Activated CD8-positive, alpha-beta memory T cell treated with anti-CD3 and anti-CD28 coated beads, Interleukin-2, amount 50 U/mL, for 1 hour (primary cell): ENCODE results near the gene CCS.
"Not testable (repeated sequence)": the region's sequence is repeated elsewhere in the genome, so short reads cannot be mapped to it uniquely, and the experiment has no call there.

Source experiments
- DNase-seq: peaks from one replicate; pipeline ENCODE4 v3.0.0-alpha.2; 2020; ENCODE audit errors: extremely low read depth

CCS gene

GRCh38 chr11:66591175-66591574 lies 1.8 kb upstream of the CCS start:
- no peak for DNase-seq

GRCh38 chr11:66593303-66593635 lies 284 bp downstream of the CCS start:
- DNase-seq = no peak

- no peak for DNase-seq
These were observed 665 bp downstream of the CCS start for GRCh38 chr11:66593650-66594049.

GRCh38 chr11:66595245-66595904 lies 2.4 kb downstream of the CCS start:
- DNase-seq = no peak

GRCh38 chr11:66598993-66599392 lies 6.0 kb downstream of the CCS start:
- no peak for DNase-seq

GRCh38 chr11:66600219-66600618 lies 7.2 kb downstream of the CCS start:
- DNase-seq = no peak

GRCh38 chr11:66600631-66601233 lies 7.7 kb downstream of the CCS start:
- DNase-seq = no peak

GRCh38 chr11:66603072-66603471 lies 10.1 kb downstream of the CCS start:
- DNase-seq = no peak

GRCh38 chr11:66604155-66604554 lies 11.2 kb downstream of the CCS start:
- no peak for DNase-seq

- DNase-seq = not testable (repeated sequence)
These were observed 13.6 kb downstream of the CCS start for GRCh38 chr11:66606608-66607007.

- DNase-seq = no peak
These were observed 14.3 kb downstream of the CCS start for GRCh38 chr11:66607126-66607834.

GRCh38 chr11:66609721-66610617 lies 17.0 kb downstream of the CCS start:
- DNase-seq = no peak

GRCh38 chr11:66612458-66612857 lies 19.5 kb downstream of the CCS start:
- no peak for DNase-seq

- DNase-seq = no peak
These were observed 21.1 kb downstream of the CCS start for GRCh38 chr11:66614073-66614472.

- DNase-seq = peak; percentile 96
These were observed 23.6 kb downstream of the CCS start, which contains the start of gene RBM14 for GRCh38 chr11:66616379-66617154. RBM14 (plus strand) TSS chr11:66616630; CDS start chr11:66616721, 91 bp downstream.

GRCh38 chr11:66617155-66617834 lies 24.3 kb downstream of the CCS start:
- no peak for DNase-seq

- peak; percentile 34 for DNase-seq
These were observed 26.1 kb downstream of the CCS start for GRCh38 chr11:66619080-66619554.

- no peak for DNase-seq
These were observed 31.5 kb downstream of the CCS start for GRCh38 chr11:66624450-66624849.

GRCh38 chr11:66625041-66625751 lies 32.2 kb downstream of the CCS start:
- no peak for DNase-seq

GRCh38 chr11:66625752-66626149 lies 32.8 kb downstream of the CCS start:
- no peak for DNase-seq
